K562 (cell line): ENCODE data around the gene TTBK1. TPM values are rescaled to one million over a fixed set of nuclear protein-coding genes. Genes with fewer than 3 reads are reported as not detected.

ENCODE experiments used
- ESRRB ChIP-seq: fragments of 250-450 bp; sonication (Bioruptor Pico); IDR thresholded peaks from 2 replicates; pipeline ENCODE4 v1.5.0; 2020; ENCODE audit warnings: mild to moderate bottlenecking, moderate library complexity, borderline replicate concordance
- FOXK1 ChIP-seq: sonication (generic); formaldehyde crosslinking; IDR thresholded peaks from 2 replicates; pipeline ENCODE4 v1.8.0; 2022; ENCODE audit warnings: missing genetic modification reagents, mild to moderate bottlenecking, borderline replicate concordance
- IFI16 ChIP-seq: fragments of 250-450 bp; sonication (Bioruptor Pico); IDR thresholded peaks from 2 replicates; pipeline ENCODE4 v2.1.2; 2022; ENCODE audit warnings: mild to moderate bottlenecking, inconsistent platforms
- KAT8 ChIP-seq: fragments of 450-650 bp; IDR thresholded peaks from 2 replicates; pipeline ENCODE4 v1.6.1; 2016; ENCODE audit warnings: low read depth, mild to moderate bottlenecking
- KHSRP ChIP-seq: fragments of 450-650 bp; IDR thresholded peaks from 2 replicates; pipeline ENCODE4 v1.6.1; 2017
- LCOR ChIP-seq: sonication (generic); formaldehyde crosslinking; IDR thresholded peaks from 2 replicates; pipeline ENCODE4 v1.8.0; 2022; ENCODE audit warnings: mild to moderate bottlenecking, missing genetic modification reagents
- MECOM ChIP-seq: fragments of 250-450 bp; sonication (Bioruptor Pico); IDR thresholded peaks from 2 replicates; pipeline ENCODE4 v1.8.0; 2022; ENCODE audit warnings: inconsistent platforms
- MTF1 ChIP-seq: fragments of 250-450 bp; sonication (Bioruptor Pico); IDR thresholded peaks from 2 replicates; pipeline ENCODE4 v1.9.0; 2021; ENCODE audit warnings: moderate library complexity, mild to moderate bottlenecking, inconsistent platforms, borderline replicate concordance
- NR2C2 ChIP-seq, 2 experiments: fragments of 200-800 bp in 1 of 2; sonication (Bioruptor generic) in 1 of 2; sonication (generic) in 1 of 2; formaldehyde crosslinking in 1 of 2; IDR thresholded peaks; 2 replicates each; pipeline versions ENCODE4 v1.6.1 to v1.8.0; 2016 to 2022; ENCODE audit warnings: mild to moderate bottlenecking in 1 of 2, missing compliant biosample characterization in 1 of 2, missing genetic modification characterization in 1 of 2, missing genetic modification reagents in 1 of 2
- PRPF4 ChIP-seq: fragments of 200-400 bp; formaldehyde crosslinking; IDR thresholded peaks from one replicate; pipeline ENCODE4 v1.6.1; 2017; ENCODE audit warnings: low read length, low read depth, mild to moderate bottlenecking; ENCODE audit not compliant: insufficient read depth, poor library complexity, severe bottlenecking
- RBM39 ChIP-seq: fragments of 200-400 bp; formaldehyde crosslinking; optimal IDR thresholded peaks from 2 replicates; pipeline ENCODE3; 2018; ENCODE audit warnings: low read depth, low read length
- SMC3 ChIP-seq: conservative IDR thresholded peaks from 2 replicates; pipeline ENCODE4 v1.6.1; 2011; ENCODE audit warnings: low read depth, low read length, improper control_type of control experiment; ENCODE audit not compliant: insufficient read depth
- TRIM28 ChIP-seq: fragments of 450-650 bp; IDR thresholded peaks from 2 replicates; pipeline ENCODE4 v1.6.1; 2017
- XRCC3 ChIP-seq: fragments of 450-650 bp; IDR thresholded peaks from 2 replicates; pipeline ENCODE4 v1.6.1; 2017; ENCODE audit warnings: mild to moderate bottlenecking, moderate library complexity
- YBX1 ChIP-seq: fragments of 450-650 bp; IDR thresholded peaks from 2 replicates; pipeline ENCODE4 v1.7.1; 2016; ENCODE audit warnings: mild to moderate bottlenecking
- ZFP36 ChIP-seq: fragments of 150-350 bp; IDR thresholded peaks from 2 replicates; pipeline ENCODE4 v1.6.1; 2018; ENCODE audit warnings: low read length, low read depth; ENCODE audit not compliant: partially characterized antibody
- ZNF217 ChIP-seq: sonication (generic); formaldehyde crosslinking; IDR thresholded peaks from 2 replicates; pipeline ENCODE4 v1.8.0; 2022; ENCODE audit warnings: mild to moderate bottlenecking, missing genetic modification reagents
- ZNF263 ChIP-seq: sonication (generic); formaldehyde crosslinking; IDR thresholded peaks from 2 replicates; pipeline ENCODE4 v1.8.0; 2022; ENCODE audit warnings: mild to moderate bottlenecking, missing genetic modification reagents, borderline replicate concordance
- ZNF764 ChIP-seq: fragments of 250-450 bp; sonication (Bioruptor Pico); IDR thresholded peaks from 2 replicates; pipeline ENCODE4 v1.4.0; 2020; ENCODE audit warnings: low read depth, mild to moderate bottlenecking, moderate library complexity
- ZSCAN29 ChIP-seq: fragments of 450-650 bp; IDR thresholded peaks from 2 replicates; pipeline ENCODE4 v1.6.1; 2017
- polyA plus RNA-seq, 8 experiments: library from polyadenylated mRNA; depleted of rRNA in 4 of 8; stranded (reverse) in 5 of 8; unstranded in 3 of 8; fragments of >200 nt; fragmentation: Nextera tagmentation in 2 of 8; fragmentation: Illumina TruSeq in 1 of 8; extraction: Ambion mirVana in 2 of 8; extraction: Trizol in 1 of 8; gene quantifications; 2 replicates each; pipeline versions ENCODE4 v1.2.1 to v1.2.3, GENCODE V29; 2011 to 2014; ENCODE audit warnings: inconsistent platforms in 1 of 8, missing spikeins in 1 of 8
- total RNA-seq, 7 experiments: library from RNA; depleted of rRNA in 6 of 7; stranded (reverse); fragments of >200 nt in 6 of 7; fragmentation: Illumina TruSeq in 2 of 7; extraction: Trizol in 2 of 7; gene quantifications; 2 replicates each; pipeline versions ENCODE4 v1.2.1 to v1.2.3, GENCODE V29; 2011 to 2021; ENCODE audit warnings: low replicate concordance in 1 of 7
- TF ChIP-seq, protein P1 (sequence below): sonication (generic); formaldehyde crosslinking; IDR thresholded peaks from 2 replicates; pipeline ENCODE4 v1.8.1; 2023; ENCODE audit warnings: mild to moderate bottlenecking, missing genetic modification reagents
- TF ChIP-seq, protein P2 (sequence below): IDR thresholded peaks from 3 replicates; pipeline ENCODE4 v1.6.1; 2011; ENCODE audit warnings: borderline replicate concordance, mild to moderate bottlenecking, moderate library complexity; ENCODE audit not compliant: insufficient read length; ENCODE audit errors: extremely low read depth
- TF ChIP-seq, protein P3 (sequence below): sonication (generic); IDR thresholded peaks from 2 replicates; pipeline ENCODE4 v1.6.1; 2016

The TTBK1 gene
- total and polyA plus RNA-seq, 9 of the 15 experiments (the other 6 are each of a cell fraction or from before 2014, with no cell fraction given): not detected

DNA sequence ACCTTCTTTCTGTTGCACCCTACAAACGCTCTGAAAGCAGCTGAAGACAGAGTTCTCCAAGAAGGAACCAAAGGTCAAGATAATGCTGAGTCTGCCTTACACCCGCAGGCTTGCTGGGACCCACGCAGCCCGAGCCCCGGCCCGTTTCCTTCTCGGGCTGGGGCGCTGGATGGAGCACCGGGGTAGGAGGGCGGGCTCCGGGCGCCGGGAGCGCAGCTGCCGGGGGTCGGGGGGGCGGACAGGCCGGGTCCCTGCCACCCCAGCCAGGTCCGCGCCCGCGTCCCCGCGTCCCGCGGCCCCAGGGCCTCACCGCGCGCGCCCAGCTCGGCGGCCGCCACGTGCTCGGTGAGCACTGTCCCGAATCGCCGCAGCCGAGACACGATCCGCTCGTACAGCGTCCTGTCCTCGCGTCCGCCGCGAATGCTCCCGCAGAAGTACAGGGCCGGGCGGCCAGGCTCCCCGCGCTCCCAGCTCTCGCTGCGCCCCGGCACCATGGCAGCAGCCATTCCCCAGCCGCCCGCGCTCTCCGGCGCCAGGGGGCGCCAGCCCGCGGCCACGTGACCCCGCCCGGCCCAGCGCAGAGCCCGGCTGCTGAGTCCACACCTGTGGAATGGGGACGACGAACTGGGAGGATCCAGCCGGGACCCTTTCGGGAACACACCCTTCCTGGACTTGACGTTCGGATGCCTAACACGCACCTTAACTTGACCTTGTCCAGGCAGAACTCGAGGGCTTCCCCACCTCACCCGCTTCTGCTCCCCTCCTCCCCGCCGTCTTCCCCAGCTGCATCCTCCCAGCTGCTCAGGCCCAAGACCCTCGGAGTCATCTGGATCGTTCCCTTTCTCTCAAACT lies 14.1 kb upstream of the TTBK1 start, which contains the start of gene DNPH1 (continued):
- TF ChIP-seq NR2C2 (CRISPR knock-in tag; IDR thresholded peaks at IDR 0.05) (peak; percentile 83), NR2C2 (tag; IDR thresholded peaks at IDR 0.05) (peak; percentile 90), ESRRB (no peak), ZSCAN29 (no peak), ZFP36 (no peak), RBM39 (no peak), LCOR (CRISPR knock-in tag) (no peak), MECOM (CRISPR knock-in tag) (peak; percentile 59; the same call in 1 of the 2 replicates), XRCC3 (no peak), MTF1 (CRISPR knock-in tag) (peak; percentile 34; the same call in 1 of the 2 replicates), ZNF217 (CRISPR knock-in tag) (no peak), KHSRP (no peak), TRIM28 (no peak), YBX1 (no peak), FOXK1 (CRISPR knock-in tag) (no peak), KAT8 (no peak), PRPF4 (no peak), SMC3 (peak; percentile 65; the same call in 1 of the 2 replicates), ZNF764 (no peak), ZNF263 (CRISPR knock-in tag) (peak; percentile 94), IFI16 (CRISPR knock-in tag) (no peak)
- TF ChIP-seq, protein P1, sequence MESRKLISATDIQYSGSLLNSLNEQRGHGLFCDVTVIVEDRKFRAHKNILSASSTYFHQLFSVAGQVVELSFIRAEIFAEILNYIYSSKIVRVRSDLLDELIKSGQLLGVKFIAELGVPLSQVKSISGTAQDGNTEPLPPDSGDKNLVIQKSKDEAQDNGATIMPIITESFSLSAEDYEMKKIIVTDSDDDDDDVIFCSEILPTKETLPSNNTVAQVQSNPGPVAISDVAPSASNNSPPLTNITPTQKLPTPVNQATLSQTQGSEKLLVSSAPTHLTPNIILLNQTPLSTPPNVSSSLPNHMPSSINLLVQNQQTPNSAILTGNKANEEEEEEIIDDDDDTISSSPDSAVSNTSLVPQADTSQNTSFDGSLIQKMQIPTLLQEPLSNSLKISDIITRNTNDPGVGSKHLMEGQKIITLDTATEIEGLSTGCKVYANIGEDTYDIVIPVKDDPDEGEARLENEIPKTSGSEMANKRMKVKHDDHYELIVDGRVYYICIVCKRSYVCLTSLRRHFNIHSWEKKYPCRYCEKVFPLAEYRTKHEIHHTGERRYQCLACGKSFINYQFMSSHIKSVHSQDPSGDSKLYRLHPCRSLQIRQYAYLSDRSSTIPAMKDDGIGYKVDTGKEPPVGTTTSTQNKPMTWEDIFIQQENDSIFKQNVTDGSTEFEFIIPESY: peak; percentile 90
- TF ChIP-seq, protein P2, sequence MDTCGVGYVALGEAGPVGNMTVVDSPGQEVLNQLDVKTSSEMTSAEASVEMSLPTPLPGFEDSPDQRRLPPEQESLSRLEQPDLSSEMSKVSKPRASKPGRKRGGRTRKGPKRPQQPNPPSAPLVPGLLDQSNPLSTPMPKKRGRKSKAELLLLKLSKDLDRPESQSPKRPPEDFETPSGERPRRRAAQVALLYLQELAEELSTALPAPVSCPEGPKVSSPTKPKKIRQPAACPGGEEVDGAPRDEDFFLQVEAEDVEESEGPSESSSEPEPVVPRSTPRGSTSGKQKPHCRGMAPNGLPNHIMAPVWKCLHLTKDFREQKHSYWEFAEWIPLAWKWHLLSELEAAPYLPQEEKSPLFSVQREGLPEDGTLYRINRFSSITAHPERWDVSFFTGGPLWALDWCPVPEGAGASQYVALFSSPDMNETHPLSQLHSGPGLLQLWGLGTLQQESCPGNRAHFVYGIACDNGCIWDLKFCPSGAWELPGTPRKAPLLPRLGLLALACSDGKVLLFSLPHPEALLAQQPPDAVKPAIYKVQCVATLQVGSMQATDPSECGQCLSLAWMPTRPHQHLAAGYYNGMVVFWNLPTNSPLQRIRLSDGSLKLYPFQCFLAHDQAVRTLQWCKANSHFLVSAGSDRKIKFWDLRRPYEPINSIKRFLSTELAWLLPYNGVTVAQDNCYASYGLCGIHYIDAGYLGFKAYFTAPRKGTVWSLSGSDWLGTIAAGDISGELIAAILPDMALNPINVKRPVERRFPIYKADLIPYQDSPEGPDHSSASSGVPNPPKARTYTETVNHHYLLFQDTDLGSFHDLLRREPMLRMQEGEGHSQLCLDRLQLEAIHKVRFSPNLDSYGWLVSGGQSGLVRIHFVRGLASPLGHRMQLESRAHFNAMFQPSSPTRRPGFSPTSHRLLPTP: no peak
- TF ChIP-seq, protein P3, sequence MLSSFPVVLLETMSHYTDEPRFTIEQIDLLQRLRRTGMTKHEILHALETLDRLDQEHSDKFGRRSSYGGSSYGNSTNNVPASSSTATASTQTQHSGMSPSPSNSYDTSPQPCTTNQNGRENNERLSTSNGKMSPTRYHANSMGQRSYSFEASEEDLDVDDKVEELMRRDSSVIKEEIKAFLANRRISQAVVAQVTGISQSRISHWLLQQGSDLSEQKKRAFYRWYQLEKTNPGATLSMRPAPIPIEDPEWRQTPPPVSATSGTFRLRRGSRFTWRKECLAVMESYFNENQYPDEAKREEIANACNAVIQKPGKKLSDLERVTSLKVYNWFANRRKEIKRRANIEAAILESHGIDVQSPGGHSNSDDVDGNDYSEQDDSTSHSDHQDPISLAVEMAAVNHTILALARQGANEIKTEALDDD: no peak
